Progenitor cell of endocrine pancreas (in vitro differentiated cells): Measurements from ENCODE around the gene CORIN. TPM values are rescaled to one million over a fixed set of nuclear protein-coding genes. Genes with fewer than 3 reads are reported as not detected.

Experiments
- DNase-seq: peaks from one replicate; pipeline ENCODE4 v3.0.0; 2021; ENCODE audit warnings: low spot score; ENCODE audit not compliant: unreplicated experiment
- H3K27ac Mint-ChIP-seq: 2 replicates; pipeline ENCODE4 v1.8.0; 2021; ENCODE audit warnings: mild to moderate bottlenecking, moderate library complexity, mixed read lengths
- H3K27me3 Mint-ChIP-seq: 2 replicates; pipeline ENCODE4 v1.8.0; 2021; ENCODE audit warnings: mixed read lengths
- H3K36me3 Mint-ChIP-seq: 2 replicates; pipeline ENCODE4 v1.8.0; 2022; ENCODE audit warnings: mixed read lengths; ENCODE audit not compliant: insufficient read depth
- H3K4me1 Mint-ChIP-seq: 2 replicates; pipeline ENCODE4 v1.8.0; 2021; ENCODE audit warnings: low read depth, mixed read lengths
- H3K4me3 Mint-ChIP-seq: 2 replicates; pipeline ENCODE4 v1.8.0; 2021; ENCODE audit warnings: low read depth, mild to moderate bottlenecking, moderate library complexity, mixed read lengths
- H3K9me3 Mint-ChIP-seq: 2 replicates; pipeline ENCODE4 v1.8.0; 2021; ENCODE audit warnings: low read depth, mixed read lengths
- CTCF ChIP-seq: fragments of 200-600 bp; sonication (generic); IDR thresholded peaks from one replicate; pipeline ENCODE4 v1.5.0; 2021; ENCODE audit warnings: antibody characterized with exemption, mild to moderate bottlenecking; ENCODE audit not compliant: unreplicated experiment
- total RNA-seq: library from RNA; stranded (reverse); gene quantifications from 2 replicates; pipeline ENCODE4 v1.2.1, GENCODE V29; 2021

Gene CORIN
- total RNA-seq, 1 donor from 2014 or later = 0.84 TPM

- DNase-seq = no peak
- H3K36me3 Mint-ChIP-seq = no peaks in the 10 kb centered on the region
- H3K4me3 Mint-ChIP-seq = no peak overlapping the region
- TF ChIP-seq CTCF = no peak
- no peaks in the 10 kb centered on the region for H3K4me1 Mint-ChIP-seq
- no peak overlapping the region for H3K27ac Mint-ChIP-seq
- H3K9me3 Mint-ChIP-seq = peaks cover 3% of the 10 kb centered on the region
- no peaks in the 10 kb centered on the region for H3K27me3 Mint-ChIP-seq
Measured at GRCh38 chr4:47619691-47620090, 218.2 kb downstream of the CORIN start.

GRCh38 chr4:47617607-47618006 is 220.3 kb downstream of the CORIN start:
- H3K27ac Mint-ChIP-seq = no peak overlapping the region
- no peaks in the 10 kb centered on the region for H3K27me3 Mint-ChIP-seq
- no peak for TF ChIP-seq CTCF
- H3K4me1 Mint-ChIP-seq = no peaks in the 10 kb centered on the region
- no peak for DNase-seq
- H3K9me3 Mint-ChIP-seq = peaks cover under 1% of the 10 kb centered on the region
- no peaks in the 10 kb centered on the region for H3K36me3 Mint-ChIP-seq
- no peak overlapping the region for H3K4me3 Mint-ChIP-seq

- DNase-seq = no peak
- Mint-ChIP-seq H3K27ac (no peak overlapping the region), H3K4me1 (no peaks in the 10 kb centered on the region), H3K36me3 (no peaks in the 10 kb centered on the region), H3K4me3 (no peak overlapping the region), H3K9me3 (no peaks in the 10 kb centered on the region), H3K27me3 (no peaks in the 10 kb centered on the region)
- TF ChIP-seq CTCF = no peak
Measured at GRCh38 chr4:47615385-47615784, 222.5 kb downstream of the CORIN start.

GRCh38 chr4:47612116-47613023 is 225.5 kb downstream of the CORIN start:
- no peak overlapping the region for H3K4me3 Mint-ChIP-seq
- no peak overlapping the region for H3K27ac Mint-ChIP-seq
- no peak for DNase-seq
- no peaks in the 10 kb centered on the region for H3K4me1 Mint-ChIP-seq
- H3K36me3 Mint-ChIP-seq = no peaks in the 10 kb centered on the region
- H3K27me3 Mint-ChIP-seq = no peaks in the 10 kb centered on the region
- no peak for TF ChIP-seq CTCF
- H3K9me3 Mint-ChIP-seq = no peaks in the 10 kb centered on the region

GRCh38 chr4:47606482-47606881 is 231.4 kb downstream of the CORIN start:
- Mint-ChIP-seq H3K27me3 (no peaks in the 10 kb centered on the region), H3K9me3 (no peaks in the 10 kb centered on the region), H3K36me3 (peaks cover 3% of the 10 kb centered on the region), H3K4me3 (no peak overlapping the region), H3K4me1 (no peaks in the 10 kb centered on the region), H3K27ac (no peak overlapping the region)
- TF ChIP-seq CTCF = no peak
- DNase-seq = no peak
